Activated CD8-positive, alpha-beta memory T cell treated with anti-CD3 and anti-CD28 coated beads for 1 hour (primary cell): Measurements from ENCODE around the gene PRRT1B.
"Not testable (repeated sequence)": the region's sequence is repeated elsewhere in the genome, so short reads cannot be mapped to it uniquely, and the experiment has no call there.

Source experiments
- DNase-seq, 2 donors: peaks; one replicate each; pipeline ENCODE4 v3.0.0-alpha.2; 2020; ENCODE audit warnings: low read depth in 1 of 2; ENCODE audit errors: extremely low read depth in 1 of 2

The PRRT1B gene

GRCh38 chr9:131549186-131549585, 3.9 kb downstream of the PRRT1B start:
- DNase-seq = not testable (repeated sequence)

- not testable (repeated sequence) for DNase-seq
Measured at GRCh38 chr9:131550465-131550864, 5.1 kb downstream of the PRRT1B start.

- DNase-seq = no peak
Measured at GRCh38 chr9:131552030-131552429, 6.7 kb downstream of the PRRT1B start.

GRCh38 chr9:131554087-131554842, 8.9 kb downstream of the PRRT1B start:
- DNase-seq = no peak

- no peak for DNase-seq
Measured at GRCh38 chr9:131554843-131555351, 9.6 kb downstream of the PRRT1B start.

- no peak for DNase-seq
Measured at GRCh38 chr9:131555841-131556673, 10.7 kb downstream of the PRRT1B start.

- no peak for DNase-seq
Measured at GRCh38 chr9:131557855-131558548, 12.7 kb downstream of the PRRT1B start.

- DNase-seq = no peak
Measured at GRCh38 chr9:131559421-131560000, 14.2 kb downstream of the PRRT1B start.

GRCh38 chr9:131562032-131562959, 17.0 kb downstream of the PRRT1B start:
- no peak for DNase-seq

- DNase-seq = no peak
Measured at GRCh38 chr9:131565369-131565768, 20.0 kb downstream of the PRRT1B start.

- DNase-seq = no peak
Measured at GRCh38 chr9:131566158-131566557, 20.8 kb downstream of the PRRT1B start.

GRCh38 chr9:131567910-131568309, 22.6 kb downstream of the PRRT1B start:
- DNase-seq = no peak

- DNase-seq = no peak
Measured at GRCh38 chr9:131574730-131575640, 29.7 kb downstream of the PRRT1B start.

GRCh38 chr9:131575946-131576853, 30.9 kb downstream of the PRRT1B start:
- DNase-seq = no peak

- no peak for DNase-seq
Measured at GRCh38 chr9:131577005-131578000, 32.0 kb downstream of the PRRT1B start.

- DNase-seq = no peak
Measured at GRCh38 chr9:131578021-131578420, 32.7 kb downstream of the PRRT1B start.
